Measurements from ENCODE around the gene HEATR5A. TPM values are rescaled to one million over a fixed set of nuclear protein-coding genes. Genes with fewer than 3 reads are reported as not detected.
"Not testable (repeated sequence)": the region's sequence is repeated elsewhere in the genome, so short reads cannot be mapped to it uniquely, and the experiment has no call there.

HEATR5A gene
- total RNA-seq, 1 experiment from 2014 or later = 18.2 TPM

- DNase-seq = no peak
- no peaks in the 10 kb centered on the region for H3K27me3 ChIP-seq (ENCODE audit: control insufficient read depth, insufficient read depth, low read length)
- no peak overlapping the region for H3K4me3 ChIP-seq (ENCODE audit: insufficient read depth, low read depth, low read length)
- H3K36me3 ChIP-seq (replicated peaks; ENCODE audit: control insufficient read depth, insufficient read depth, low read length) = no peaks in the 10 kb centered on the region
Observed at GRCh38 chr14:31341280-31341679, 79.1 kb downstream of the HEATR5A start.

- H3K4me3 ChIP-seq (ENCODE audit: insufficient read depth, low read depth, low read length) = no peak overlapping the region
- H3K27me3 ChIP-seq (ENCODE audit: control insufficient read depth, insufficient read depth, low read length) = no peaks in the 10 kb centered on the region
- DNase-seq = no peak
- no peaks in the 10 kb centered on the region for H3K36me3 ChIP-seq (replicated peaks; ENCODE audit: control insufficient read depth, insufficient read depth, low read length)
Observed at GRCh38 chr14:31340297-31341063, 79.9 kb downstream of the HEATR5A start.

GRCh38 chr14:31339743-31340142 lies 80.6 kb downstream of the HEATR5A start:
- no peak for DNase-seq
- Histone ChIP-seq H3K36me3 (replicated peaks; ENCODE audit: control insufficient read depth, insufficient read depth, low read length) (no peaks in the 10 kb centered on the region), H3K4me3 (ENCODE audit: insufficient read depth, low read depth, low read length) (no peak overlapping the region), H3K27me3 (ENCODE audit: control insufficient read depth, insufficient read depth, low read length) (no peaks in the 10 kb centered on the region)

GRCh38 chr14:31337331-31337730 lies 83.0 kb downstream of the HEATR5A start:
- DNase-seq = no peak
- H3K27me3 ChIP-seq (ENCODE audit: control insufficient read depth, insufficient read depth, low read length) = no peaks in the 10 kb centered on the region
- no peaks in the 10 kb centered on the region for H3K36me3 ChIP-seq (replicated peaks; ENCODE audit: control insufficient read depth, insufficient read depth, low read length)
- no peak overlapping the region for H3K4me3 ChIP-seq (ENCODE audit: insufficient read depth, low read depth, low read length)

GRCh38 chr14:31336646-31337045 lies 83.7 kb downstream of the HEATR5A start:
- Histone ChIP-seq H3K36me3 (replicated peaks; ENCODE audit: control insufficient read depth, insufficient read depth, low read length) (peaks cover under 1% of the 10 kb centered on the region; the same call in 1 of the 2 replicates), H3K4me3 (ENCODE audit: insufficient read depth, low read depth, low read length) (no peak overlapping the region), H3K27me3 (ENCODE audit: control insufficient read depth, insufficient read depth, low read length) (no peaks in the 10 kb centered on the region)
- DNase-seq = no peak

GRCh38 chr14:31331395-31331794 lies 89.0 kb downstream of the HEATR5A start:
- H3K27me3 ChIP-seq (ENCODE audit: control insufficient read depth, insufficient read depth, low read length); H3K36me3 ChIP-seq (replicated peaks; ENCODE audit: control insufficient read depth, insufficient read depth, low read length); H3K4me3 ChIP-seq (ENCODE audit: insufficient read depth, low read depth, low read length); DNase-seq: not testable (repeated sequence)

GRCh38 chr14:31329876-31330521 lies 90.4 kb downstream of the HEATR5A start:
- not testable (repeated sequence) for H3K27me3 ChIP-seq (ENCODE audit: control insufficient read depth, insufficient read depth, low read length); H3K36me3 ChIP-seq (replicated peaks; ENCODE audit: control insufficient read depth, insufficient read depth, low read length); DNase-seq; H3K4me3 ChIP-seq (ENCODE audit: insufficient read depth, low read depth, low read length)

- no peaks in the 10 kb centered on the region for H3K36me3 ChIP-seq (replicated peaks; ENCODE audit: control insufficient read depth, insufficient read depth, low read length)
- no peak overlapping the region for H3K4me3 ChIP-seq (ENCODE audit: insufficient read depth, low read depth, low read length)
- H3K27me3 ChIP-seq (ENCODE audit: control insufficient read depth, insufficient read depth, low read length) = no peaks in the 10 kb centered on the region
- DNase-seq = no peak
Observed at GRCh38 chr14:31326111-31326510, 94.2 kb downstream of the HEATR5A start.

- no peaks in the 10 kb centered on the region for H3K27me3 ChIP-seq (ENCODE audit: control insufficient read depth, insufficient read depth, low read length)
- H3K4me3 ChIP-seq (ENCODE audit: insufficient read depth, low read depth, low read length) = no peak overlapping the region
- DNase-seq = no peak
- H3K36me3 ChIP-seq (replicated peaks; ENCODE audit: control insufficient read depth, insufficient read depth, low read length) = no peaks in the 10 kb centered on the region
Observed at GRCh38 chr14:31323419-31323818, 96.9 kb downstream of the HEATR5A start.

GRCh38 chr14:31320922-31321766 lies 99.2 kb downstream of the HEATR5A start:
- H3K36me3 ChIP-seq (replicated peaks; ENCODE audit: control insufficient read depth, insufficient read depth, low read length) = no peaks in the 10 kb centered on the region; the same call in 1 of the 2 replicates
- H3K4me3 ChIP-seq (ENCODE audit: insufficient read depth, low read depth, low read length) = no peak overlapping the region
- no peaks in the 10 kb centered on the region for H3K27me3 ChIP-seq (ENCODE audit: control insufficient read depth, insufficient read depth, low read length)
- no peak for DNase-seq

GRCh38 chr14:31320216-31320615 lies 100.1 kb downstream of the HEATR5A start:
- no peak for DNase-seq
- H3K27me3 ChIP-seq (ENCODE audit: control insufficient read depth, insufficient read depth, low read length) = no peaks in the 10 kb centered on the region
- no peaks in the 10 kb centered on the region; the same call in 1 of the 2 replicates for H3K36me3 ChIP-seq (replicated peaks; ENCODE audit: control insufficient read depth, insufficient read depth, low read length)
- H3K4me3 ChIP-seq (ENCODE audit: insufficient read depth, low read depth, low read length) = no peak overlapping the region

GRCh38 chr14:31319701-31320100 lies 100.6 kb downstream of the HEATR5A start:
- Histone ChIP-seq H3K4me3 (ENCODE audit: insufficient read depth, low read depth, low read length) (no peak overlapping the region), H3K27me3 (ENCODE audit: control insufficient read depth, insufficient read depth, low read length) (no peaks in the 10 kb centered on the region), H3K36me3 (replicated peaks; ENCODE audit: control insufficient read depth, insufficient read depth, low read length) (no peaks in the 10 kb centered on the region; the same call in 1 of the 2 replicates)
- no peak for DNase-seq

- Histone ChIP-seq H3K27me3 (ENCODE audit: control insufficient read depth, insufficient read depth, low read length) (no peaks in the 10 kb centered on the region), H3K36me3 (replicated peaks; ENCODE audit: control insufficient read depth, insufficient read depth, low read length) (no peaks in the 10 kb centered on the region; the same call in 1 of the 2 replicates), H3K4me3 (ENCODE audit: insufficient read depth, low read depth, low read length) (no peak overlapping the region)
- no peak for DNase-seq
Observed at GRCh38 chr14:31312934-31313333, 107.4 kb downstream of the HEATR5A start.

- H3K4me3 ChIP-seq (ENCODE audit: insufficient read depth, low read depth, low read length); DNase-seq; H3K36me3 ChIP-seq (replicated peaks; ENCODE audit: control insufficient read depth, insufficient read depth, low read length); H3K27me3 ChIP-seq (ENCODE audit: control insufficient read depth, insufficient read depth, low read length): not testable (repeated sequence)
Observed at GRCh38 chr14:31312370-31312769, 108.0 kb downstream of the HEATR5A start.

Measured in H7 (cell line).